GM10248 (cell line): ENCODE data around the gene NEK9.
A peak's percentile ranks its signal among the peaks of the same experiment; 100 is the strongest.
"Not testable (repeated sequence)": the region's sequence is repeated elsewhere in the genome, so short reads cannot be mapped to it uniquely, and the experiment has no call there.

ENCODE experiments used
- CTCF ChIA-PET: fragments of 300-600 bp; sonication (Branson Sonifier 250); formaldehyde crosslinking; extraction: SDS; loops from one replicate; lab custom pipeline; 2021; ENCODE audit warnings: antibody characterized with exemption; lab: Yijun Ruan, JAX
- POLR2A ChIA-PET: fragments of 350-650 bp; sonication (Branson Sonifier 250); formaldehyde crosslinking; extraction: SDS; loops from one replicate; lab custom pipeline; 2020; ENCODE audit warnings: antibody characterized with exemption; lab: Yijun Ruan, JAX
- DNase-seq: peaks from one replicate; pipeline ENCODE4 v3.0.0; 2012; ENCODE audit errors: extremely low spot score
- CTCF ChIP-seq: IDR thresholded peaks from 2 replicates; pipeline ENCODE4 v1.5.1; 2012; ENCODE audit warnings: mild to moderate bottlenecking, low read depth; ENCODE audit errors: extremely low read depth, missing control alignments, control extremely low read depth

Gene NEK9

GRCh38 chr14:75132382-75133086 is 5.7 kb upstream of the NEK9 start:
- DNase-seq: peak; percentile 40
- peak; percentile 72 for TF ChIP-seq CTCF
- ChIA-PET CTCF (interaction anchor here (1.0 to 5.5 kb wide), 12 partner anchors 9 to 524 kb away, joined by 3 to 102 read pairs (median 4); no protein-coding TSS in a partner anchor), POLR2A (interaction anchor here (0.7 kb wide), 1 partner anchor 168 kb away, joined by 4 read pairs; no protein-coding TSS in a partner anchor)

DNA sequence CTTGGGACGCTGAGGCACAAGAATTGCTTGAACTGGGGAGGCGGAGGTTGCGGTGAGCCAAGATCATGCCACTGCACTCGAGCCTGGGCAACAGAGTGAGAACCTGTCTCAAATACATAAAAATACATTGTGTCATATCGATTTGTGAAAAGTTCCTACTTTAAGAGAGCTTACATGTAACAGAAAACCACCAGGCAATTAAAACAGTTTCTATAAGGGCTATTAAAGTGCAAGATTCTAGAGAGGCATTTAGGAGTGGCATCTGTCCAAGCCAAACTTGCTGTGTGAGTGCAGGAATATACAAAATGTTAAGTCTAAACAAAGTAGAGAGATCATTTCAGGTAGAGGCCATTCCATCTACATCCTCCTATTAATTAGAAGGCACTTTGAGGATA is 1.7 kb upstream of the NEK9 start:
- no peak for DNase-seq
- TF ChIP-seq CTCF: no peak
- POLR2A ChIA-PET: no interaction called here
- CTCF ChIA-PET: interaction anchor here (0.7 to 5.5 kb wide), 6 partner anchors 39 to 432 kb away, joined by 3 to 102 read pairs (median 4); no protein-coding TSS in a partner anchor

GRCh38 chr14:75127903-75128595 is 1.2 kb upstream of the NEK9 start:
- TF ChIP-seq CTCF: no peak
- ChIA-PET POLR2A (no interaction called here), CTCF (interaction anchor here (1.4 to 5.5 kb wide), 4 partner anchors 39 to 267 kb away, joined by 3 to 102 read pairs (median 8); no protein-coding TSS in a partner anchor)
- no peak for DNase-seq

- CTCF ChIA-PET: interaction anchor here (1.0 to 5.5 kb wide), 4 partner anchors 39 to 326 kb away, joined by 3 to 102 read pairs (median 4); no protein-coding TSS in a partner anchor
- POLR2A ChIA-PET, DNase-seq: not testable (repeated sequence)
Measured at GRCh38 chr14:75127474-75127820, 599 bp upstream of the NEK9 start.

GRCh38 chr14:75126121-75126544 is 715 bp downstream of the NEK9 start:
- ChIA-PET POLR2A (no interaction called here), CTCF (interaction anchor here (0.7 to 1.6 kb wide), 8 partner anchors 8 to 527 kb away, joined by 3 to 6 read pairs (median 4); no protein-coding TSS in a partner anchor)
- DNase-seq: no peak
- TF ChIP-seq CTCF: no peak

- no peak for DNase-seq
- POLR2A ChIA-PET: no interaction called here
- TF ChIP-seq CTCF: no peak
- CTCF ChIA-PET: interaction anchor here (1.2 to 1.8 kb wide), 6 partner anchors 15 to 436 kb away, joined by 3 to 6 read pairs (median 4); no protein-coding TSS in a partner anchor
Measured at GRCh38 chr14:75125617-75126016, 1.2 kb downstream of the NEK9 start.
